GM19193 (cell line): ENCODE data around the gene RNF10.

Experiments
- POLR2A ChIP-seq: IDR thresholded peaks from 4 replicates; pipeline ENCODE4 v1.6.1; 2011; ENCODE audit not compliant: insufficient read depth, insufficient read length; ENCODE audit errors: extremely low read depth

The RNF10 gene

DNA sequence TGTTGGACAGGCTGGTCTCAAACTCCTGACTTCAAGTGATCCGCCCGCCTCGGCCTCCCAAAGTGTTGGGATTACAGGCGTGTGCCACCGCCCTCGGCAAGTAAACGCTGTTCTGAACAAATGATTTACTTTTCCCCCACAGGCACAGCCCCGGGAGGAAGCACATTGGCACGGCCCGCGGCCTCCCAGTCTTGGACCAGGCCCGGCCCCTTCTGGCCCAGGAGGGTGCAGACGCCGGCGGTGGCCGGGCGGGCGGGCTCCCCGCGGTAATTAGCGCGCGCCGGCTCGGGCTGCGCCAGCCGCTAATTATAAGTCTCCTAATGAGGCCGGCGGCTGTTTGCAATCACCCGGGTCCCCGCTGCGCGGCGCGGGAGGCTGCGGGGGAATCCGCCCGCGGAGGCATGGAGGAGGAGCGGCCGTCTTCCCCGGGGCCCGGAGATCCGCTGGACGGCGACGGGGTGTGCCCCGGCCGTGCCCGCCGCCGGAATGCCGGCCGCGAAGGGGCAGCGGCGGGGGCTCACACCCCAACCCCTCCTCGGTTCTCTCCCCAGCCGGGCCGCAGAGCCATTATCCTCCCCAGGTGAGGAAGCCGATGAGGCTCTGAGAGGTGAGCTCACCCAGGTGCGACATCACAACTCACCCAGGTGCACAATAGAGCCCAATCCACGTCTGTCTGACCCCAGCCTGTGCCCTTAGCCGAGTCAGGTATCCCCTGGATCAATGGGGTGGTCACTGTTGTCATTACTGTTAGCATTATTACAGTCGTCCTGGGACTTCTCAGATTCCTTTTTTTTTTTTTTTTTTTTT, 50.4 kb downstream of the RNF10 start:
- TF ChIP-seq POLR2A, result no peak

GRCh38 chr12:120586206-120586605, 52.0 kb downstream of the RNF10 start:
- no peak for TF ChIP-seq POLR2A

DNA sequence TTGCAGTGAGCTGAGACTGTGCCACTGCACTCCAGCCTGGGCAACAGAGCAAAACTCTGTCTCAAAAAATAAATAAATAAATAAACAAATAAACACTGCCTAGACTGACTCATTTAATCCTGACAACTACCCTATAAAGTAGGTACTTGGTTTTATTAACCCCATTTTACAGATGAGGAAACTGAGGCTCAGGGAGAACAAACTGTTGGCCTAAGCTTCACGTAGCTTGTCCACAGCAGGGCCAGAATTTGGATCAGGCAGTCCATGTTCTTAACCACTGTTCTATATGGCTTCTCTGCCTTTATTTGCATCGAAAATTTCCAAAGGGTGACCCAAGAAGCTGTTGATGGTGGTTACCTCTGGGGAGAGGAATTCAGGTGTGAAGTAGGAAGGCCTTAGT, 52.7 kb downstream of the RNF10 start:
- no peak for TF ChIP-seq POLR2A

DNA sequence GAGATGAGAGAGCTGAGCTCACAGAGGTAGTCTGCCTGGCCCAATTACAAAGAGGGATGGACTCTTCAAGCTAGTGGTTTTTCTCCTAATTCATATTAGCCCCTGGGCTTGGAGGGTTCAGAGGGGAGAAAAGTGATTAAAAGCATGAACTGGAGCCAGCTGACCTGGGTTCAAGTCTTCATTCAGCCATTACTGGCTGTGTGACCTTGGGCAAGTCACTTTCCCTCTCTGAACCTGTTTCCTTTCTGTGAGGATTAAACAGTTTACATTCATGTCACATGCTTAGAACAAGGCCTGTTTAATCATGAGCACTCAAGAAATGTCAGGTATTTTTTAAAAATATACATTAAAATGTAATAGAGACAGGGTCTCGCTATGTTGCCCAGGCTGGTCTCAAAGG, 54.2 kb downstream of the RNF10 start:
- TF ChIP-seq POLR2A, result no peak

DNA sequence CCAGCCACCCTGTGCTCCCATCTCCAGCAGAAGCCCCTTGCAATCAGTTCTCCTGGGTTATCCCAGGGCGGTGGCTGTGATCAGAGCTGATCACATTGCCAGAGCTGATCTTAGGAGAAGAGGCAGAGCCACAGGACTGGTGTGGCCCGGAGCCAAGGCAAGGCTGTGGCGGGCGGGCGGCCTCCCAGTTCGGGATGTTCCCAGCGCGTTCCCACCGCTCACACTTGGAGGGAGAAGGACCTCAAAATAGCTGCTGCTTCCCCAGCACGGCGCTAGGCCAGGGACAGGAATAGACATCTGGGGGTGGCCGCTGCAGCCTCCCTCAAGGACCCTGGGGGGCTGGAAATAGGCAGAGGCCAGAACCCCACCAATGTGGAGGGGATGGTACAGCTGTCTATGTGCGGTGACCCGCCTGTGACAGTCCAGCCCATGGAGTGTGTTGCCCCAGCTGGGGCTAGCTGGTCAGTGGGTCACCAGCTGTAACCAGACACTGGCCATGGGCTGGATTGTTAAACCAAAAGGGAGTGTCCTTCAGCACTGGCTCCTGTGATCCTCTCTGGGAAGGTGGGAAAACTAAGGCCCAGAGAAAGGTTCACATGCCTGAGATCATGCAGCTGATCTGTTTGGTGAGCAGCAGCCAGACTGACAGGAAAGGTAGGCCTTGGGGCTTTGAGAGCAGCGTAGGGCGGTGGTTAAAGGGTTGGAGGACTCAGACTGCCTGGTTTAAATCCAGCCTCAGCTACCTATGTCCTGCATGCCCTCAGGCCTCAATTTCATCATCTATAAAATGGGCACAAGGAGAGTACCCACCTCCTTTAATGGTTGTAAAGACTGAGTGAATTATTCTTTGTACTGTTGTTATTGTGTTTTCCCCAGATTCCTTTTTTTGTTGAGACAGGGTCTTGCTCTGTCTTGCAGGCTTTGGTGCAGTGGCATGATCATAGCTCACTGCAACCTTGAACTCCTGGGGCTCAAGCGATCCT, 55.1 kb downstream of the RNF10 start:
- TF ChIP-seq POLR2A, result no peak

- TF ChIP-seq POLR2A, result no peak
Measured at GRCh38 chr12:120590741-120591407, 56.7 kb downstream of the RNF10 start.

GRCh38 chr12:120592121-120593049, 58.2 kb downstream of the RNF10 start:
- no peak for TF ChIP-seq POLR2A

GRCh38 chr12:120596901-120597300, 62.7 kb downstream of the RNF10 start:
- no peak for TF ChIP-seq POLR2A

DNA sequence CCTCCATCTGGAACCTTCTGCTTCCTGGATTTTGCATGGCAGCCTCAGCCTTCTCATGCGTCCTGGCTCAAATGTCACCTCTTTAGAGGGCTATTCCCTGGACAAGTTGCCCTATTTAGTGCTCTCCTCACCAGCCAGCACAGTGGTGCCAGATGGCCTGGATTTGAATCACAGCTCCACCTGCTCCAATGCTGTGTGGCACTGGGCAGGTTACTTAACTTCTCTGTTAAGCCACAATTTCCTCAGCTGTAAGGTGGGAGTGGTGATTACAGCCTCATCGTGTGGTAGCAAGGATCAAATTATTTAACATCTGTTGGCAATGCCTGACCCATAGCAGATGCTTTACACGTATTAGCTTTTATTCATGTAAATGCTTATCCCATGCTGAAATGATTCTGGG, 63.7 kb downstream of the RNF10 start:
- TF ChIP-seq POLR2A, result no peak

DNA sequence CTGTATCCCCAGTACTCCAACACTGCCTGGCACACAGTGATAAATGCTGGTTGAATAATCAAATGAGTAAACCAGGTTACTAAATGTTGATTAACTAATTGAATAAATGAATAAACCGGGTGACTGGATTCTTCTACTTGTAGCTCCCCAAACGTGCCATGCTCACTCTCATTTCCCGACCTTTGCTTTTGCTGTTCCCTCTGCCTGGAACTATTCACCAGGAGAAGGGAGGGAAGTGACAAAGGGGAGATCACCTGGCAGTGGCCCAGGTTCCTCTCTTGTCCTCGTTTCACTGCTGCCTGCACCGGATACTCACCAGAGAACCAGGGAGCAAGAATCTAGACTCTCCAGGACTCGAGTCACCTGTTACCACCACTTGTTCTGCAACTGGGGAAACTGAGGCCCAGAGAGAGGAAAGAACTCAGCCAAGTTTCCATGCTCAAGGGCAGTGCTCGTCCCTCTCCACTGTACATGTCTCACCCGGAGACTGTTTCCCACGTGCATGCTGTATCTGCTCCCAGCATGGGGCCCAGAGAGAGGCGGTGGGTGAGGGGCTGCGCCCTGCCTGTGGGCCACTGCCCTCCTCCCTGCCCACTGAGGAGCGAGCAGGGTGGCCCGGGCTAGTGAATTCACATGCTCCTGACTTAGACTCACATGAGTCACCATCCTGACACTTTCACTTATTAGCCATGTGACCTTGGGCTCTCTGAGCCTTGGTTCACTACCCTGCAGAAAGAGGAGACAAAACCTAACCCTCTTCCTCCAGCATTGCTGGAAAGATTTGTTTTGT, 64.7 kb downstream of the RNF10 start:
- no peak for TF ChIP-seq POLR2A

DNA sequence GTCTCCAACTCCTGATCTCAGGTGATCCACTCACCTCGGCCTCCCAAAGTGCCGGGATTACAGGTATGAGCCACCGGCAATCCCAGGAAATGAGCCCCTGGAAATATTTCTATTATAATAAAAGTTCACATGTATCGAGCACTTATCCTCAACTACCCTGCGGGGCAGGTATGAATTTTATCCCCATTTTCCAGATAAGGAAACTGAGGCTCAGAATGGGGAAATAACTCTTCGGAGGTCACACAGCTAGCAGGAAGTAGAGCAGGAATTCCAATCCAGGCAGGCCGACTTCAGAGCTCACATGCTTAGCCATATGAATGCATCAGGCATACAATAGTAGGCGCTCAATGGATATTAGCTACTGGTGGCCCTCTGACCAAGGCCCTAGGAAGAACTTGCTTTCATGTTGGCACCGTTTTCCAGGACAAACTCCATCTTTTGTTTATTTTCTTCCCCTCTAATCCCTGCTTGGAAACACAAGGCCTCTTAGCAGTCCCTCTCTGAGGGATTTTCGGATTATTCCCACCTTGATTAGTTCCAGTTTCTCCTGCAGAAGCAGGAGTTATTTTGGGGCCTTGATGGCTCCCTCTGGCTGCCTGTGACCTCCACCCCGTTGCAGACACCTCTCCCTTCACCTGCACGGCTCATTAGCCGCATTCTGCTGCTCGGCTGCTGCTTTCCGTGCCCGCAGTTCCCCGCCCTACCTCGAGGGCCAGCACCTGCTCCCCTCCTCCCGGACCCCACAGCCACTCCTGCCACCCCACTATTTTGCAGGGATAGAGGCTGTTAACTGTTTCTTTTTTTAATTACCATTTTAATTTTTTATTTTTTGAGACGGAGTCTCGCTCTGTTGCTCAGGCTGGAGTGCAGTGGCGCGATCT, 65.8 kb downstream of the RNF10 start:
- no peak for TF ChIP-seq POLR2A

DNA sequence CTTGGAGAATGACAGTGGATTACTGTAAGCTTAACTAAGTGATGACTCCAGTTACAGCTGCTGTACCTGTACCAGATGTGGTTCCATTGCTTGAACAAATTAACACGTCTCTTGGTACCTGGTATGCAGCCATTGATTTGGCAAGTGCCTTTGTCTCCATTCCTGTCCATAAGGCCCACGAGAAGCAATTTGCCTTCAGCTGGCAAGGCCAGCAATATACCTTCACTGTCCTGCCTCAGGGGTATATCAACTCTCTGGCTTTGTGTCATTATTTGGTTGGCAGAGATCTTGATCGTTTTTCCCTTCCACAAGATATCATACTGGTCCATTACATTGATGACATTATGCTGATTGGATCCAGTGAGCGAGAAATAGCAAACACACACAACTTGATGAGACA, 76.4 kb downstream of the RNF10 start:
- TF ChIP-seq POLR2A, result no peak

DNA sequence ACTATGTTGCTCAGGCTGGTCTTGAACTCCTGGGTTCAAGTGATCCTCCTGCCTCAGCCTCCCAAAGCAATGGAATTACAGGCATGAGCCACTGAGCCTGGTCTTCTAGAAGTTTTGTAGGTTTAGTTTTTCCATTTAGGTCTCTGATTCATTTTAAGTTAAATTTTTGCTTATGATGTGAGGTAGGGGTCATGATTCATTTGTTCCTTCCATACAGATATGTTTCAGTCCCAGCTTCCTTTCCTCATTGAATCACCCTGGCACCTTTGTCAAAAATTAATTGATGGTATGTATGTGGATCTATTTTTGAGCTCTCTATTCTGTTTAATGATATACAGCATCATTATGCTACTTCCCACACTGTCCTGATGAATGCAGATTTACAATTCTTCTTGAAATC, 80.7 kb downstream of the RNF10 start:
- no peak for TF ChIP-seq POLR2A

GRCh38 chr12:120618954-120619615, 84.9 kb downstream of the RNF10 start:
- no peak for TF ChIP-seq POLR2A
